CD4-positive, alpha-beta memory T cell (primary cell): ENCODE results near the gene ITCH. TPM values are rescaled to one million over a fixed set of nuclear protein-coding genes. Genes with fewer than 3 reads are reported as not detected.
A peak's percentile ranks its signal among the peaks of the same experiment; 100 is the strongest.
"Not testable (repeated sequence)": the region's sequence is repeated elsewhere in the genome, so short reads cannot be mapped to it uniquely, and the experiment has no call there.

ENCODE experiments used
- CTCF ChIA-PET: fragments of 350-600 bp; sonication (Branson Sonifier 250); formaldehyde crosslinking; loops from one replicate; lab custom pipeline; 2021; ENCODE audit warnings: inconsistent platforms; ENCODE audit not compliant: partially characterized antibody; lab: Charles Lee
- POLR2A ChIA-PET: fragments of 350-600 bp; sonication (Branson Sonifier 250); formaldehyde crosslinking; loops from one replicate; lab custom pipeline; 2021; ENCODE audit not compliant: partially characterized antibody; lab: Charles Lee
- DNase-seq, 5 donors: peaks; one replicate each; pipeline versions ENCODE4 v3.0.0 to v3.0.0-alpha.2; 2020 to 2022; ENCODE audit warnings: mixed read lengths in 1 of 5
- H3K27ac ChIP-seq: one replicate; pipeline ENCODE4 v1.7.0; 2013; ENCODE audit warnings: low read depth, low read length
- H3K27me3 ChIP-seq: 2 replicates; pipeline ENCODE4 v1.7.0; 2013; ENCODE audit warnings: mild to moderate bottlenecking, low read length, moderate library complexity; ENCODE audit not compliant: insufficient read depth
- H3K36me3 ChIP-seq: 2 replicates; pipeline ENCODE4 v1.7.0; 2013; ENCODE audit warnings: mild to moderate bottlenecking, low read length, moderate library complexity; ENCODE audit not compliant: insufficient read depth
- H3K4me1 ChIP-seq: 2 replicates; pipeline ENCODE4 v1.7.0; 2013; ENCODE audit warnings: mild to moderate bottlenecking, low read length, moderate library complexity; ENCODE audit not compliant: insufficient read depth
- H3K4me3 ChIP-seq, 2 donors: one replicate each; pipeline ENCODE4 v1.7.0; 2013; ENCODE audit warnings: low read length in 2 of 2, mild to moderate bottlenecking in 1 of 2
- H3K9me3 ChIP-seq, 2 donors: one replicate each; pipeline ENCODE4 v1.7.0; 2013; ENCODE audit warnings: low read length in 2 of 2, control low read depth in 1 of 2; ENCODE audit not compliant: control insufficient read depth in 1 of 2
- H3K27ac Mint-ChIP-seq, 7 donors: one replicate each; pipeline ENCODE4 v1.8.0; 2020 to 2021; ENCODE audit warnings: mixed read lengths in 7 of 7, mild to moderate bottlenecking in 6 of 7, inconsistent platforms in 3 of 7, moderate library complexity in 3 of 7
- H3K27me3 Mint-ChIP-seq, 2 donors: one replicate each; pipeline ENCODE4 v1.8.0; 2020 to 2021; ENCODE audit warnings: mixed read lengths in 2 of 2
- H3K36me3 Mint-ChIP-seq, 2 donors: one replicate each; pipeline ENCODE4 v1.8.0; 2020 to 2021; ENCODE audit warnings: mixed read lengths in 2 of 2, inconsistent platforms in 1 of 2, mild to moderate bottlenecking in 1 of 2
- H3K4me1 Mint-ChIP-seq, 4 donors: one replicate each; pipeline ENCODE4 v1.8.0; 2020 to 2021; ENCODE audit warnings: mixed read lengths in 4 of 4, mild to moderate bottlenecking in 1 of 4
- H3K4me3 Mint-ChIP-seq, 8 donors: one replicate each; pipeline ENCODE4 v1.8.0; 2020 to 2021; ENCODE audit warnings: mixed read lengths in 8 of 8, mild to moderate bottlenecking in 7 of 8, moderate library complexity in 6 of 8, inconsistent platforms in 3 of 8
- H3K9me3 Mint-ChIP-seq, 8 donors: one replicate each; pipeline ENCODE4 v1.8.0; 2020 to 2021; ENCODE audit warnings: mixed read lengths in 8 of 8, mild to moderate bottlenecking in 5 of 8, inconsistent platforms in 3 of 8, moderate library complexity in 1 of 8
- intact Hi-C: fragments of 100-400 bp; cut with micrococcal nuclease; formaldehyde crosslinking; loops from one replicate; pipeline ENCODE4 v1.15.1; 2023
- polyA plus RNA-seq, 2 donors: library from polyadenylated mRNA; unstranded; fragments of 300-500 nt; fragmentation: Illumina TruSeq; gene quantifications; one replicate each; pipeline ENCODE4 v1.2.3, GENCODE V29; 2021
- total RNA-seq, 2 experiments: library from RNA; stranded (reverse); gene quantifications; one replicate each; pipeline ENCODE4 v1.2.3, GENCODE V29; 2021

ITCH gene
- total and polyA plus RNA-seq, 4 experiments from 2014 or later = 9.7 to 68.9 (median 42.2) TPM

DNA sequence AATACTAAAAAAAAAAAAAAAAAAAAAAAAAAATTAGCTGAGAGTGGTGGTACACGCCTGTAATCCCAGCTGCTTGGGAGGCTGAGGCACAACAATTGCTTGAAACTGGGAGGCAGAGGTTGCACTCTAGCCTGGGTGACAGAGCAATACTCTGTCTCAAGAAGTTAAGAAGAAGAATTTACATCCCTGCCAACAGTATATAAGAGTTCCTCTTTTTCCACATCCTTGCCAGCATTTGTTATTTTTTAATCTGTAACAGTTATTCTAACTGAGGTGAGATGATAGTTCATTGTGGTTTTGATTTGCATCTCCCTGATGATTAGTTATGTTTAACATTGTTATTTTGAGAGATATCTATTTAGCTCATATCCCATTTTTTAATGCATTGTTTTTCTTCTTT is 132.8 kb downstream of the ITCH start:
- Histone ChIP-seq H3K4me3 (no peak overlapping the region), H3K36me3 (peaks cover 12% of the 10 kb centered on the region), H3K27me3 (no peaks in the 10 kb centered on the region), H3K9me3 (peaks cover 0 to 6% of the 10 kb centered on the region in 2 donors), H3K27ac (no peak overlapping the region), H3K4me1 (no peaks in the 10 kb centered on the region)
- H3K27ac Mint-ChIP-seq = peak overlapping the region in 2 of 7 donors; percentile 29 to 71
- ChIA-PET POLR2A (no interaction called here), CTCF (interaction anchor here (0.6 kb wide), 1 partner anchor 14 kb away, joined by 3 read pairs; no protein-coding TSS in a partner anchor)
- no peak for DNase-seq
- H3K4me1 Mint-ChIP-seq = peaks cover 0 to 11% (median 4%) of the 10 kb centered on the region in 4 donors
- H3K4me3 Mint-ChIP-seq = no peak overlapping the region
- H3K36me3 Mint-ChIP-seq = peaks cover 73 to 74% of the 10 kb centered on the region in 2 donors
- peaks cover 0 to 26% (median 15%) of the 10 kb centered on the region in 8 donors for H3K9me3 Mint-ChIP-seq
- H3K27me3 Mint-ChIP-seq = no peaks in the 10 kb centered on the region
- intact Hi-C loops = no loop called here

DNA sequence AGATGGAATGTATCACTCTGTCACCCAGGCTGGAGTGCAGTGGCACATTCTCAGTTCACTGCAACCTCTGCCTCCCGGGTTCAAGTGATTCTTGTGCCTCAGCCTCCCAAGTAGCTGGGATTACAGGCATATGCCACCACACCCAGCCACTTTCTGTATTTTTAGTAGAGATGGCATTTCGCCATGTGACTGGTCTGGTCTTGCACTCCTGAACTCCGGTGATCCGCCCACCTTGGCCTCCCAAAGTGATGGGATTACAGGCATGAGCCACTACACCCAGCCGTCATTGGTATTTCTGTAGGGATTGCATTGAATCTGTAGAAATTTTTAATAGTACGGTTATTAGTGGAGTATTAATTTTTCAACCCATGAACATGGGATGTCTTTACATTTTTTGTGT is 134.5 kb downstream of the ITCH start:
- H3K27ac ChIP-seq, H3K4me1 ChIP-seq, H3K4me3 Mint-ChIP-seq, H3K4me3 ChIP-seq, DNase-seq, H3K27me3 Mint-ChIP-seq, H3K9me3 ChIP-seq, H3K27me3 ChIP-seq, intact Hi-C loops, POLR2A ChIA-PET, H3K36me3 ChIP-seq: not testable (repeated sequence)
- peaks cover 0 to 27% (median 16%) of the 10 kb centered on the region in 8 donors for H3K9me3 Mint-ChIP-seq
- CTCF ChIA-PET = interaction anchor here (1.3 kb wide), 1 partner anchor 185 kb away, joined by 5 read pairs; no protein-coding TSS in a partner anchor
- H3K36me3 Mint-ChIP-seq = peaks cover 65 to 76% of the 10 kb centered on the region in 2 donors
- peak overlapping the region in 1 of 7 donors; percentile 19 for H3K27ac Mint-ChIP-seq
- H3K4me1 Mint-ChIP-seq = peaks cover 0 to 11% (median 4%) of the 10 kb centered on the region in 4 donors

DNA sequence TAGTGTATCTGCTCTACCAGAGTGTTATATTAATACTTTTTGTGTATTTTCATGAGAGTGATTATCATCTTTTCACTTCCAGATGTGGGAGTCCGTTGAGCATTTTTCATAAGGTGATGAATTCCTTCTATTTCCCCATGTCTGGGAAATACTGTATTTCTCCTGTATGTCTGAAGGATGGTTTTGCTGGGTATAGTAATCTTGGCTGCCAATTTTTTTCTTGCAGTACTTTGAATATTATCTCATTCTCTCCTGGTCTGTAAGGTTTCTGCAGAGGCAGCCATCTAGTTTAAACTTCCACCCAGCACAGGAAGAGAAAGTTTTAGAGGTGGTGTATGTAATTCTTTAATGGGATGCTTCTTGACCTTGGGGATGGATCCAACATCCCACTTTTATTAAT is 137.8 kb downstream of the ITCH start:
- peaks cover 7% of the 10 kb centered on the region for H3K36me3 ChIP-seq
- peaks cover 0 to 7% (median 3%) of the 10 kb centered on the region in 4 donors for H3K4me1 Mint-ChIP-seq

DNA sequence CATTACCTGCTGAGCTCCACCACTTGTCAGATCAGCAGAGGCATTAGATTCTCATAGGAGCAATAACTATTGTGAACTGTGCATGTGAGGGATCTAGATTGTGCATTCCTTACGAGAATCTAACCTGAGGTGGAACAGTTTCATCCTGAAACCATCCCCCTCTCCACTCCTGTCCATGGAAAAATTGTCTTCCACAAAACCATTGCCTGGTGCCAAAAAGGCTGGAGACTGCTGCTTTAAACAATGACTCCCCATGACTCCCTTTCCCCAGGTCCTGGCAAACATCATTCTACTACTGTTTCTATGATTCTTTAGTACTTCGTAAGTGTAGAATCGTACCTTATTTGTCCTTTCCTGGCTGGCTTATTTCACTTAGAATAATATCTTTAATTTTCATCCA is 143.4 kb downstream of the ITCH start:
- Mint-ChIP-seq H3K9me3 (no peaks in the 10 kb centered on the region), H3K4me3 (no peak overlapping the region), H3K36me3 (peaks cover 18 to 48% of the 10 kb centered on the region in 2 donors), H3K4me1 (no peaks in the 10 kb centered on the region), H3K27me3 (no peaks in the 10 kb centered on the region), H3K27ac (peak overlapping the region in 3 of 7 donors; percentile 6 to 70 (median 11))
- Histone ChIP-seq H3K36me3 (peaks cover 12% of the 10 kb centered on the region), H3K4me1 (no peaks in the 10 kb centered on the region), H3K27ac (no peak overlapping the region), H3K4me3 (no peak overlapping the region), H3K27me3 (no peaks in the 10 kb centered on the region), H3K9me3 (no peaks in the 10 kb centered on the region)
- intact Hi-C loops = no loop called here
- ChIA-PET CTCF (no interaction called here), POLR2A (interaction anchor here (0.7 kb wide), 1 partner anchor 10 kb away, joined by 3 read pairs; the partner anchor contains the start of gene DYNLRB1)
- DNase-seq = no peak

More for the DNA sequence above, 137.8 kb downstream of the ITCH start:
- Histone ChIP-seq H3K4me1 (no peaks in the 10 kb centered on the region), H3K27ac (no peak overlapping the region), H3K9me3 (peaks cover 0 to 6% of the 10 kb centered on the region in 2 donors), H3K27me3 (no peaks in the 10 kb centered on the region), H3K4me3 (no peak overlapping the region)
- intact Hi-C loops = no loop called here
- Mint-ChIP-seq H3K36me3 (peaks cover 55 to 65% of the 10 kb centered on the region in 2 donors), H3K4me3 (no peak overlapping the region), H3K27ac (peak overlapping the region in 1 of 7 donors; percentile 68), H3K9me3 (peaks cover 0 to 27% (median 16%) of the 10 kb centered on the region in 8 donors), H3K27me3 (no peaks in the 10 kb centered on the region)
- CTCF ChIA-PET = no interaction called here
- POLR2A ChIA-PET = no interaction called here
- no peak for DNase-seq

DNA sequence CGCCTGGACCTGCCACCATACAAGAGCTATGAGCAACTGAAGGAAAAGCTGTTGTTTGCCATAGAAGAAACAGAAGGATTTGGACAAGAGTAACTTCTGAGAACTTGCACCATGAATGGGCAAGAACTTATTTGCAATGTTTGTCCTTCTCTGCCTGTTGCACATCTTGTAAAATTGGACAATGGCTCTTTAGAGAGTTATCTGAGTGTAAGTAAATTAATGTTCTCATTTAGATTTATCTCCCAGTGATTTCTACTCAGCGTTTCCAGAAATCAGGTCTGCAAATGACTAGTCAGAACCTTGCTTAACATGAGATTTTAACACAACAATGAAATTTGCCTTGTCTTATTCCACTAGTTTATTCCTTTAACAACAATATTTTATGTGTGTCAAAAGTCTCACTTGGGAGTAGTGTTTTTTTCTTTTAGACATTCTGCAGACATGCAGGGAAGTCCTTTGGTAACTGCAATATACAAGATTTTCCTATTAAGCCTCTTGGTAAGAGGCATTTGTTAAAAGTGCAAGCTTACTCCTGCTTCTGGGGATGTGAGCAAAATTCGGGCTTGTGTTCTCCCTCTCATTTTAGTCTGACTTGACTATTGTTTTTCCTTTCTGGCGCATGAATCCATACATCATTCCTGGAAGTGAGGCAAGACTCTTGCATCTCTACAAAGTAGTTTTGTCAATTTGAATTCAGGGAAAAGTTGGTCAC is 144.8 kb downstream of the ITCH start:
- intact Hi-C loops = no loop called here
- peak overlapping the region in 2 of 7 donors; percentile 57 to 66 for H3K27ac Mint-ChIP-seq

DNA sequence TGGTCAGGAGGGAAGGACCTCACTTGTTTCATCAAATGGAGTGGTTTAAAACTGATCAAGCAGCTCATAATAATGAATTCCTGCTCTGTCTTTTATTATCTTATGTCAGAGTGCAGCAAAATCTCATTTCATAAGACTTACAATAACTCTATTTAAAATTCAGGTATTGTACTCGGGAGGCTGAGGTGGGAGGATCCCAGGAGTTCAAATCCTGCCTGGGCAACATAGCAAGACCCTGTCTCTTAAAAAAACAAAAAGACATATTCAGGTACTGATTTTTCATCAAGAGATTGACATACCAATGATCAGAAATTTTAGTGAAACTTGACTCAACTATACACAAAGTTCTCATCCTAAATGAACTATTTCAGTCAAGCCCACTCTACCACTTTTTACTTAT is 147.5 kb downstream of the ITCH start:
- H3K4me1 Mint-ChIP-seq = peaks cover 15 to 37% (median 26%) of the 10 kb centered on the region in 4 donors
- H3K27me3 Mint-ChIP-seq = no peaks in the 10 kb centered on the region
- intact Hi-C loops = no loop called here
- peak overlapping the region in 4 of 7 donors; percentile 42 to 58 (median 50) for H3K27ac Mint-ChIP-seq
- POLR2A ChIA-PET = no interaction called here
- H3K4me3 Mint-ChIP-seq = no peak overlapping the region
- H3K9me3 Mint-ChIP-seq = no peaks in the 10 kb centered on the region
- Histone ChIP-seq H3K9me3 (no peaks in the 10 kb centered on the region), H3K4me1 (peaks cover 14% of the 10 kb centered on the region), H3K4me3 (no peak overlapping the region), H3K27me3 (no peaks in the 10 kb centered on the region), H3K36me3 (peaks cover 5% of the 10 kb centered on the region), H3K27ac (no peak overlapping the region)
- peaks cover 3 to 41% of the 10 kb centered on the region in 2 donors for H3K36me3 Mint-ChIP-seq
- no peak for DNase-seq
- CTCF ChIA-PET = no interaction called here

More for the DNA sequence above, 144.8 kb downstream of the ITCH start:
- Histone ChIP-seq H3K36me3 (peaks cover 12% of the 10 kb centered on the region), H3K4me1 (peaks cover 5% of the 10 kb centered on the region), H3K9me3 (no peaks in the 10 kb centered on the region), H3K27me3 (no peaks in the 10 kb centered on the region), H3K4me3 (no peak overlapping the region), H3K27ac (no peak overlapping the region)
- peaks cover 2 to 10% (median 7%) of the 10 kb centered on the region in 4 donors for H3K4me1 Mint-ChIP-seq
- ChIA-PET POLR2A (no interaction called here), CTCF (no interaction called here)
- H3K36me3 Mint-ChIP-seq = peaks cover 13 to 47% of the 10 kb centered on the region in 2 donors
- DNase-seq = no peak
- no peaks in the 10 kb centered on the region for H3K9me3 Mint-ChIP-seq
- H3K4me3 Mint-ChIP-seq = no peak overlapping the region
- H3K27me3 Mint-ChIP-seq = no peaks in the 10 kb centered on the region

DNA sequence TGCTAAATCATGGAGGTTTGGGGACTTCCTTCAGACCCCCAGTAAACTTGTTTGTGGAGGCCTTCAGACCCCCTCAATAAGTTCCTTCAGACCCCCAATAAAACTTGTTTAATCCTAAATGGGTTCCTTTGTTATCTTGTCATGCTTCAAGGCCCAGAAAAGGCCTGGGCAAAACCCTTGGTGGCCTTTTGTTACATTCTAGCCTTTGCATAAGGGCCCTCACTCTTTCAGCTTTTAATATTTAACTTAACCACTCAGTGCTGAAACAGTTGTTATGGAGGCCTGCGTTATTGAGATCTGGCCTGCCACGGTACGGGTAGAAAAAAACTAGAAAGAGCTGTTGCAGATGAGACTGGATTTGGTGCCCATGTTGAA is 148.8 kb downstream of the ITCH start:
- H3K27ac Mint-ChIP-seq = peak overlapping the region; percentile 48 to 90 (median 80)

More for the DNA sequence above, 148.8 kb downstream of the ITCH start:
- no peaks in the 10 kb centered on the region for H3K9me3 ChIP-seq
- no peaks in the 10 kb centered on the region for H3K27me3 ChIP-seq
- ChIA-PET CTCF (interaction anchor here (1.2 kb wide), 1 partner anchor 11 kb away, joined by 4 read pairs; no protein-coding TSS in a partner anchor), POLR2A (interaction anchor here (1.2 kb wide), 1 partner anchor 8 kb away, joined by 3 read pairs; no protein-coding TSS in a partner anchor)
- H3K4me3 ChIP-seq = no peak overlapping the region
- Mint-ChIP-seq H3K9me3 (peaks cover 0 to 5% (median 0%) of the 10 kb centered on the region in 8 donors), H3K27me3 (no peaks in the 10 kb centered on the region), H3K4me1 (peaks cover 15 to 50% (median 26%) of the 10 kb centered on the region in 4 donors), H3K4me3 (no peak overlapping the region), H3K36me3 (peaks cover 3 to 40% of the 10 kb centered on the region in 2 donors)
- peaks cover 15% of the 10 kb centered on the region for H3K4me1 ChIP-seq
- DNase-seq = no peak
- no peak overlapping the region for H3K27ac ChIP-seq
- H3K36me3 ChIP-seq = peaks cover 5% of the 10 kb centered on the region
- intact Hi-C loops = no loop called here
